GM19193 (cell line): ENCODE data around the gene MTMR11.
A peak's percentile ranks its signal among the peaks of the same experiment; 100 is the strongest.

Experiments used
- POLR2A ChIP-seq: IDR thresholded peaks from 4 replicates; pipeline ENCODE4 v1.6.1; 2011; ENCODE audit not compliant: insufficient read depth, insufficient read length; ENCODE audit errors: extremely low read depth

MTMR11 gene

GRCh38 chr1:149887456-149888246 is 49.0 kb downstream of the MTMR11 start:
- TF ChIP-seq POLR2A: peak; percentile 91

GRCh38 chr1:149887196-149887455 is 49.6 kb downstream of the MTMR11 start:
- TF ChIP-seq POLR2A: peak; percentile 33

- peak; percentile 87 for TF ChIP-seq POLR2A
Measured at GRCh38 chr1:149886396-149887195, 50.1 kb downstream of the MTMR11 start.

GRCh38 chr1:149886121-149886395 is 50.6 kb downstream of the MTMR11 start:
- peak; percentile 82 for TF ChIP-seq POLR2A

- TF ChIP-seq POLR2A: peak; percentile 92
Measured at GRCh38 chr1:149885339-149886120, 51.1 kb downstream of the MTMR11 start.

GRCh38 chr1:149884433-149885338 is 52.0 kb downstream of the MTMR11 start:
- TF ChIP-seq POLR2A: no peak

GRCh38 chr1:149883598-149884247 is 53.0 kb downstream of the MTMR11 start:
- no peak for TF ChIP-seq POLR2A

- TF ChIP-seq POLR2A: no peak
Measured at GRCh38 chr1:149881876-149882275, 54.8 kb downstream of the MTMR11 start.

- no peak for TF ChIP-seq POLR2A
Measured at GRCh38 chr1:149879556-149879955, 57.1 kb downstream of the MTMR11 start.
